OCI-LY7 (cell line): ENCODE data around the gene MED26.

ENCODE experiments used
- CTCF ChIP-seq: fragments of 200-600 bp; sonication (generic); conservative IDR thresholded peaks from 2 replicates; pipeline ENCODE4 v1.5.1; 2014; ENCODE audit warnings: mild to moderate bottlenecking, antibody characterized with exemption, low read length, moderate library complexity, mixed read lengths
- EZH2phosphoT487 ChIP-seq: fragments of 200-600 bp; sonication (generic); IDR thresholded peaks from 2 replicates; pipeline ENCODE4 v1.6.1; 2018; ENCODE audit warnings: low read depth, borderline replicate concordance, mild to moderate bottlenecking, mixed run types, antibody characterized with exemption, low read length, moderate library complexity, mixed read lengths

- TF ChIP-seq CTCF (no peak), EZH2phosphoT487 (no peak)
Measured at GRCh38 chr19:16677055-16677454, 49.1 kb upstream of the MED26 start.
